AG10803 (cell line): ENCODE measurements around the gene CADM1.

ENCODE experiments used
- DNase-seq: peaks from one replicate; pipeline ENCODE4 v3.0.0; 2010; ENCODE audit warnings: low read depth
- H3K4me3 ChIP-seq: 2 replicates; pipeline ENCODE4 v1.5.1; 2011; ENCODE audit warnings: mild to moderate bottlenecking, low read length, control low read depth
- CTCF ChIP-seq: conservative IDR thresholded peaks from 2 replicates; pipeline ENCODE4 v1.5.1; 2011; ENCODE audit warnings: mild to moderate bottlenecking, low read length, control low read depth, inconsistent platforms

CADM1 gene

GRCh38 chr11:115238086-115238485, 266.1 kb downstream of the CADM1 start:
- H3K4me3 ChIP-seq: no peak overlapping the region
- no peak for TF ChIP-seq CTCF
- no peak for DNase-seq

GRCh38 chr11:115237578-115237977, 266.6 kb downstream of the CADM1 start:
- DNase-seq: no peak
- H3K4me3 ChIP-seq: no peak overlapping the region
- TF ChIP-seq CTCF: no peak

DNA sequence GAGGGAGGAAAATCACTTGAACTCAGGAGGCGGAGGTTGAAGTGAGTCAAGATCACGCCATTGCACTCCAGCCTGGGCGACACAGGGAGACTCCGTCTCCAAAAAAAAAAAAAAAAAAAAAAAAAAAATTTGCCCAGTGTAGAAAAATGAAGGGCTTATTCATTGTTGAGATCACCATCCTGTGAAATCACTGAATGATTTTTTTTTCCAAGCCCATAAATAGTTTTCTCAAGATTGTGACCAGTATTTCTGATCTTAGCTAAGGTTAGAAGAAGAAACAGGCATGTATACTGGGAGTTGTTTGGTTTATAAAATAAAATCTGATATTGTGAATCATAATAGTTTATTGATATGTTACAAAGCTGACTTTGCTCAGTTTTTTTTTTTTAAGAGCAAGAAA, 269.4 kb downstream of the CADM1 start:
- no peak overlapping the region for H3K4me3 ChIP-seq
- DNase-seq: no peak
- TF ChIP-seq CTCF: no peak

- TF ChIP-seq CTCF: no peak
- no peak overlapping the region for H3K4me3 ChIP-seq
- peak; percentile 90 for DNase-seq
Observed at GRCh38 chr11:115226556-115226955, 277.7 kb downstream of the CADM1 start.

DNA sequence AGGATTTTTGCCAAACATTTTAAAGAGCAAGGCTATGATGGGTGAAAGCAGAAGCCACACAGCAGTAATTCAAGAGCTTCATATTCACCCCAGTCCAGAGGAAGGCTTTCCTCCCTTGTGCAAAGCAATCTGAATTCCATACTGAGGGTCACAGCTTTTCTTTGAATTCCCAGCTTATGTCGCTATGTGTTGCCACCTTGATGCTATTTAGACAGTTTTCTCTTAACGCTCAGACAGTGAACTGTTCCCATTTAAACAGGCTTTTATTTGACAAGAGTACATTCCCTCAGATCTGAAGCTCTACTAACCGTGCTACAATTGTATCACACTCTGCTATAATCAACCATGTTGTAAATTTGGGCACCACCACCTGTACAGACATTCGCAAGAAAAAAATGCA, 279.7 kb downstream of the CADM1 start:
- TF ChIP-seq CTCF: no peak
- no peak overlapping the region for H3K4me3 ChIP-seq
- DNase-seq: peak; percentile 24

- H3K4me3 ChIP-seq: no peak overlapping the region
- no peak for DNase-seq
- no peak for TF ChIP-seq CTCF
Observed at GRCh38 chr11:115222863-115223530, 281.2 kb downstream of the CADM1 start.

- no peak for TF ChIP-seq CTCF
- DNase-seq: peak; percentile 86
- no peak overlapping the region for H3K4me3 ChIP-seq
Observed at GRCh38 chr11:115222218-115222862, 281.9 kb downstream of the CADM1 start.
